Type B pancreatic cell (in vitro differentiated cells): ENCODE measurements around the gene MED27. TPM values are rescaled to one million over a fixed set of nuclear protein-coding genes. Genes with fewer than 3 reads are reported as not detected.

Experiments used
- DNase-seq: peaks from one replicate; pipeline ENCODE4 v3.0.0; 2021; ENCODE audit warnings: mixed read lengths; ENCODE audit not compliant: unreplicated experiment; ENCODE audit errors: extremely low spot score
- H3K27ac Mint-ChIP-seq: 2 replicates; pipeline ENCODE4 v1.8.0; 2021; ENCODE audit warnings: mild to moderate bottlenecking, mixed read lengths
- H3K27me3 Mint-ChIP-seq: 2 replicates; pipeline ENCODE4 v1.8.0; 2021; ENCODE audit warnings: mixed read lengths
- H3K36me3 Mint-ChIP-seq: 2 replicates; pipeline ENCODE4 v1.8.0; 2021; ENCODE audit warnings: mixed read lengths
- H3K4me1 Mint-ChIP-seq: one replicate; pipeline ENCODE4 v1.8.0; 2021; ENCODE audit warnings: mixed read lengths; ENCODE audit not compliant: unreplicated experiment
- H3K4me3 Mint-ChIP-seq: 2 replicates; pipeline ENCODE4 v1.8.0; 2021; ENCODE audit warnings: mild to moderate bottlenecking, mixed read lengths
- H3K9me3 Mint-ChIP-seq: 2 replicates; pipeline ENCODE4 v1.8.0; 2021; ENCODE audit warnings: mixed read lengths
- total RNA-seq: library from RNA; stranded (reverse); gene quantifications from 2 replicates; pipeline ENCODE4 v1.2.1, GENCODE V29; 2021; ENCODE audit warnings: low replicate concordance
- TF ChIP-seq, protein P1 (sequence below): fragments of 200-600 bp; sonication (generic); conservative IDR thresholded peaks from 2 replicates; pipeline ENCODE4 v1.5.0; 2021; ENCODE audit warnings: antibody characterized with exemption, mild to moderate bottlenecking

MED27 gene
- total RNA-seq, 1 donor from 2014 or later = 21.7 TPM

GRCh38 chr9:131992906-131993657, 86.6 kb downstream of the MED27 start:
- Mint-ChIP-seq H3K27ac (no peak overlapping the region), H3K4me1 (peaks cover 12% of the 10 kb centered on the region), H3K36me3 (peaks cover 10% of the 10 kb centered on the region), H3K9me3 (no peaks in the 10 kb centered on the region), H3K4me3 (no peak overlapping the region), H3K27me3 (no peaks in the 10 kb centered on the region)
- no peak for DNase-seq
- TF ChIP-seq, protein P1, sequence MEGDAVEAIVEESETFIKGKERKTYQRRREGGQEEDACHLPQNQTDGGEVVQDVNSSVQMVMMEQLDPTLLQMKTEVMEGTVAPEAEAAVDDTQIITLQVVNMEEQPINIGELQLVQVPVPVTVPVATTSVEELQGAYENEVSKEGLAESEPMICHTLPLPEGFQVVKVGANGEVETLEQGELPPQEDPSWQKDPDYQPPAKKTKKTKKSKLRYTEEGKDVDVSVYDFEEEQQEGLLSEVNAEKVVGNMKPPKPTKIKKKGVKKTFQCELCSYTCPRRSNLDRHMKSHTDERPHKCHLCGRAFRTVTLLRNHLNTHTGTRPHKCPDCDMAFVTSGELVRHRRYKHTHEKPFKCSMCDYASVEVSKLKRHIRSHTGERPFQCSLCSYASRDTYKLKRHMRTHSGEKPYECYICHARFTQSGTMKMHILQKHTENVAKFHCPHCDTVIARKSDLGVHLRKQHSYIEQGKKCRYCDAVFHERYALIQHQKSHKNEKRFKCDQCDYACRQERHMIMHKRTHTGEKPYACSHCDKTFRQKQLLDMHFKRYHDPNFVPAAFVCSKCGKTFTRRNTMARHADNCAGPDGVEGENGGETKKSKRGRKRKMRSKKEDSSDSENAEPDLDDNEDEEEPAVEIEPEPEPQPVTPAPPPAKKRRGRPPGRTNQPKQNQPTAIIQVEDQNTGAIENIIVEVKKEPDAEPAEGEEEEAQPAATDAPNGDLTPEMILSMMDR = no peak

- TF ChIP-seq, protein P1 = no peak
- Mint-ChIP-seq H3K27me3 (no peaks in the 10 kb centered on the region), H3K4me1 (peaks cover 17% of the 10 kb centered on the region), H3K27ac (no peak overlapping the region), H3K9me3 (no peaks in the 10 kb centered on the region), H3K36me3 (no peaks in the 10 kb centered on the region), H3K4me3 (no peak overlapping the region)
- no peak for DNase-seq
These were observed 92.4 kb downstream of the MED27 start for GRCh38 chr9:131987232-131987631.

DNA sequence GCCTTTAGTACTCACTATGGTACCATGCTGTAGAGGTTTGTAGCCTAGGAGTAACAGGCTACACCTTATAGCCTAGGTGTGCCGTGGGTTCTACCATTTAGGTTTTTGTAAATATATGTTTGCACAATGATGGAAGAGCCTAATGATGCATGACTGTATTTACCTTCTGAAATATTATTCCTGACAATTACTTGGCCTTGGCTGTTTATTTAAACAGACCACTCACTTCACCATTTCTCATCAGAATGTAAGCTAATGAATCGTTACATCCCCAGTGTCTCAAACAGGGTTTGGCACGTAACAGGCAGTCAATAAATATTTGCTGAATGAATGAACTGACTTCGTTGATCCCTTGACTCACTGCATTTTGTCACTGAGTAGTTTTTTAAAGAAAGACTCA, 93.1 kb downstream of the MED27 start:
- no peak overlapping the region for H3K4me3 Mint-ChIP-seq

DNA sequence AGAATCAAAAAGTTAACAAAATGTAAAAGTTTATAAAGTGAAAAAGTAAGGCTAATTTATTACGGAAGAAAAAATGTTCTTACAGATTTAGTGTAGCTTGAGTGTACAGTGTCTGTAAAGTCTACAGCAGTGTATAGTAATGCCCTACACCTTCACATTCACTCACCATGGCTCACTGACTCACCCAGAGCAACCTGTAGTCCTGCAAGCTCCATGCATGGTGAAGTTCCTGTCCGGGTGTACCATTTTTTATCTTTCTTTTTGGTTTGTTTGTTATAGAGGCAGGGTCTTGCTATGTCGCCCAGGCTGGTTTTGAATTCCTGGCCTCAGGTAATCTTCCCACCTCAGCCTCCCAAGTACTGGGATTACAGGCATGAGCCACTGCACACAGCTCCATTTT, 93.6 kb downstream of the MED27 start:
- no peak for DNase-seq
- no peaks in the 10 kb centered on the region for H3K27me3 Mint-ChIP-seq
- no peaks in the 10 kb centered on the region for H3K9me3 Mint-ChIP-seq
- TF ChIP-seq, protein P1 = no peak
- H3K27ac Mint-ChIP-seq = no peak overlapping the region
- no peak overlapping the region for H3K4me3 Mint-ChIP-seq
- peaks cover 26% of the 10 kb centered on the region for H3K4me1 Mint-ChIP-seq
- H3K36me3 Mint-ChIP-seq = no peaks in the 10 kb centered on the region

More for the DNA sequence above, 93.1 kb downstream of the MED27 start:
- Mint-ChIP-seq H3K9me3 (no peaks in the 10 kb centered on the region), H3K4me1 (peaks cover 21% of the 10 kb centered on the region), H3K27ac (no peak overlapping the region), H3K27me3 (no peaks in the 10 kb centered on the region), H3K36me3 (no peaks in the 10 kb centered on the region)
- TF ChIP-seq, protein P1 = no peak
- no peak for DNase-seq

GRCh38 chr9:131984564-131984963, 95.1 kb downstream of the MED27 start:
- Mint-ChIP-seq H3K9me3 (no peaks in the 10 kb centered on the region), H3K36me3 (no peaks in the 10 kb centered on the region), H3K4me3 (no peak overlapping the region), H3K27ac (no peak overlapping the region), H3K27me3 (no peaks in the 10 kb centered on the region), H3K4me1 (peaks cover 27% of the 10 kb centered on the region)
- TF ChIP-seq, protein P1 = no peak
- no peak for DNase-seq
